EL (cell line): ENCODE measurements around the gene ACOT7.

Experiments used
- DNase-seq: peaks from one replicate; pipeline ENCODE4 v3.0.0-alpha.2; 2016

The ACOT7 gene

DNA sequence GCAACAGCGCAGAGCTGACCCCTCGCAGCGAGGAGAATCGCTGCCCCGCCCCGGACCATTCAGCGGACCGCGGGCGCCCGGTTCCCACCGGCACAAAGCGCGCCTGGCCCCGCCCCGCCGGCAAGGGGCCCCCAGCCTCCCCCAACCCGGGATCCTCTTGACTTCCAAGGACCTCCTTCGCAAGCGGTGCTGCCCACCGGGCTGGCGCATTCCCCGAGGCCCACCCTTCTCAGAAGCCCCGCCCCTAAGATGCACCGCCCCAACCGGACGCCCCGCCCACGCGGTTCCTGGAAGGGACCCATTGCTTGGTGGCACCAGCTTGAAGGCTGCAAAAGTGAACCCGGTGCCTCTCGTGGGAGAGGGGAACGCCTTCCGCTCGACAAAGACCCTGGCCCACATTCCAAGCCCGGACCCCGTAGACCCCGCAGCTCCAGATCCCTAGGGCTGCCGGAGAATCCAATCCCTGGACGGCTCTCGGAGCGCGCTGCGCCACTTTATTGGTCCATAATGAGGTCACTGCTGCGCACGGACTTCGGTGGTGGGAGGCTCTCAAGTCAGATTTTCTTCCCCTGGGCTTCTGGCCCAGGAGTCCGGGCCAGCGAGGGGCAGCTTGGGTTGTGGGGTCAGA, 147.6 kb downstream of the ACOT7 start:
- no peak for DNase-seq

GRCh38 chr1:6245086-6245868, 148.3 kb downstream of the ACOT7 start:
- DNase-seq: peak; percentile 79

GRCh38 chr1:6244401-6245049, 149.0 kb downstream of the ACOT7 start:
- no peak for DNase-seq

GRCh38 chr1:6243993-6244392, 149.6 kb downstream of the ACOT7 start, which contains the start of gene HES3:
Gene HES3, plus strand, starts transcription at chr1:6244179. Its CDS starts 187 bp downstream, at chr1:6244366.
- no peak for DNase-seq

DNA sequence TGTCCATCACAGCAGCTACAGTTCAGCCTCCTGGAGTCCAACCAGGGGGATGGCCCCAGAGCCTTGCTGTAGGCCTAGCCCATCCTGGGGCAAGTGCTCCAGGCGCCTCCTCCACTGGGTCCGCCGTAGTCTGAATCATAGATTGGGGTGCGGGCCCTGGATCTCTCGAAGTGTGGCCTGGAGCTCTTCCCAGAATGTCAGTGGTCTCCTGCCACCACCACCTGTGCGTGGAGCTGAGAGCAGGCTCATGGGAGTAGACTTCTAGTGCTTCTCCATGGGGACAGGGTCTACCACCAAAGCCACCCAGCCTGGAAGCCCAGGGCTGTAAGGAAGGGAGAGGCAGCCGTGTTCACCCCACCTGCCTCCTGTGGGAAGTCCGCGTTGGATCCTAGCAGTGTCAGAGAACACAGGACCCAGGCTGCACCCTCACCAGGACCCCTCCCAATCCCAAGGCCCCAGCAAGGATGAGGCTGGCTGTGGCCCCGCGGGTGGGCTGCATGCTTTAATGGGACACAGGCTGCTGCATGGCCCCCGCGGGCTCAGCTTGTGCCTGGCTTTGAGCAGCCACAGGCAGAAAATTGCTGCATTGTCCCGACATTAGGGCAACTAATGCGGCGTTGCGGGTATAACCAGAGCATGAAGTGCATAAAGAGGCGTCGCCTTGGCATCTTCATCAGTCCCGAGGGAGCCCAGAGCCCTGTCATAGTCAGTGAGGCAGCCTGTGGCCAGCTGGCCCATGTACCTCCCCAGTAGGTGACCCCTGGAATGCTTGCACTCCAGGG, 150.3 kb downstream of the ACOT7 start:
- DNase-seq: no peak

DNA sequence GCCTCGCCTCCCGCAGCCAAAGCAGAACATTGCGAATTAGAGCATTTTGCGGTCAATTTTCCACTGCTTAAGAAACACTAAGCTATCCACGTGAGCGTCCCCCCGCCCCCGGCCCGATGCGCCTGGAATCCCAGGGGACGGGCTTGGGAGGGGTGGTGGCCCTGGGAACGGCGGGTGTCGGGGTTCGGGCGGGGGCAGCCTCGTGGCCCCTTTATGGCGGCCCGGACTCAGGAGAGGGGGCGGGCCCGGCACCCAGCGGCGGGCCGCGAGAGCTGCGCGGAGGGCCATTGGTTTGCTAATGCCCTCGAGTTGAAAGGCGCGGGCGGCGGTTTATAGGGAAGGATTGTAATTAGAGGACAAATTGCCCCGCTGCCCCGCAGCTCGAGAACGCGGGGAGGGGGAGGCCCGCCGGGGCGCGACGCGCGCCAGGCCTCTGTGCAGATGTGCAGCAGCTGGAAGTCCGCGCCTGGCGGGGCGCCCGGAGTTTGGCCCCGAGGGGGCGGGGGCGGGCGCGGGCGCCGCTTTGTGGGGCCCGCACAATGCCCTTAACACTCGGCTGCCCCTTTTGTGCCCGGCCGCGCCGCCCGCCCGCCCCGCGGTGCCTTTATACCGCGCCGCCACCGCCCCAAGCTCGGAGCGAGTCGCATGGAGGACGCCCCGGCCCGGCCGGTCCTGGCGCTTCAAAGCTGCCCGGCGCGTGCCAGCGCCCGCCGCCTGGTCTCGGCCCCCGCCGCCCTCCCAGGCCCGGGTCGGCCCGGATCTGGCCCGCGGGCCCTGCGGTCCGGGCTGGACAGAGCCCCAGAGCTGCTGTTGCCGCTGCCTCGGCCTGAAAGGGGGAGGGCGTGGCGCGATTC, 151.5 kb downstream of the ACOT7 start:
- no peak for DNase-seq

- no peak for DNase-seq
Measured at GRCh38 chr1:6241107-6241886, 152.3 kb downstream of the ACOT7 start.

DNA sequence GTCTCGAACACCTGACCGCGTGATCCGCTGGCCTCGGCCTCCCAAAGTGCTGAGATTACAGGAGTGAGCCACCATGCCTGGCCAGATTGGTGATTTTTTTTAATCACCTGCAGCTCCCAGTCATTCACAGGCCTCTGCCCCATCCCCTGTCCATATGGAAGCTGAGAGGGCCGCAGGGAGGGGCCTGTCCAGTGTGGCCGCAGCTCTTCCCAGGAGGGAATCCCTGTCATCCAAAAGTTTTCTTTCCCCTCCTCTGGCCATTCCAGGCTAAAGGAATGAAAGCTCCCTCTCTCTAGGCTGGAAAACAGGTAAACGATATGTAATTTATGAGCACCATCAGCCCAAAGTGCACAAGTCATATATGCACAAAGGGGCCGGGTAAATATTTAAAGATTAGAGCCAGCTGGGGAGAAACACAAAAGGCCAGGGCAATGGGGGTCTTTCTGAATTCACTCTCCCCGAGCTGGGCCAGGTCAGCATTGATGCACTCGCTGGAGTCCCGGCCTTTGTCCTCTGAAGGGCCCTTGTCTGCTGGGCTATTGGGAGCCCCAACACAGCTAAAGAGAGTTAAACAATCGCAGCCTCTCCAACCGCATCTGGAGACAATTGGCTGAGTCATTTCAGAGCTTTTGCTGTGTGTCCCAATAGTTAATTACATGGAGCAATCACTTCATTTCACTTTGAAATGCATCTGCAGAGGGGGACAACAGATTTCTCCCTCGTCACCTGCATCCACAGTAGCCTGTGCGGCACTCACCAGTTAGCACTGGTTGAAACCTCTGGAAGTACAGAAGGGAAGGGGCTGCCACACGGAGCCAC, 153.4 kb downstream of the ACOT7 start:
- DNase-seq: peak; percentile 45

GRCh38 chr1:6239213-6239752, 154.3 kb downstream of the ACOT7 start:
- no peak for DNase-seq

DNA sequence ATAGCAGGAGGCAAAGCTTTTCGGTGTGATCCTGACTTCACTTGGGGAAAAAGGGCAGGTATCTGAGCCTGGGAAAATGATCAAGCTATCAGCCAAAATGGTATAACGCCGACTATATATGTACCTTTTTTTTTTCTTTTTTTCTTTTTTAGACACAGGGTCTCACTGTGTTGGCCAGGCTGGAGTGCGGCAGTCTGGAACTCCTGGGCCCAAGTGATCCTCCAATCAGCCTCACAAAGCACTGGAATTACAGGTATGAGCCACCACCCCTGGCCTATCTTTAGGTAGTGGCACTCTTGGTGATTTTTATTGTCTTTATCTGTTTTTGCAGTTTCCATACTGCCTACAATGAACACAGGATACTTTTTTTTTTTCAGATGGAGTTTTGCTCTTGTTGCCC, 156.5 kb downstream of the ACOT7 start:
- no peak for DNase-seq

DNA sequence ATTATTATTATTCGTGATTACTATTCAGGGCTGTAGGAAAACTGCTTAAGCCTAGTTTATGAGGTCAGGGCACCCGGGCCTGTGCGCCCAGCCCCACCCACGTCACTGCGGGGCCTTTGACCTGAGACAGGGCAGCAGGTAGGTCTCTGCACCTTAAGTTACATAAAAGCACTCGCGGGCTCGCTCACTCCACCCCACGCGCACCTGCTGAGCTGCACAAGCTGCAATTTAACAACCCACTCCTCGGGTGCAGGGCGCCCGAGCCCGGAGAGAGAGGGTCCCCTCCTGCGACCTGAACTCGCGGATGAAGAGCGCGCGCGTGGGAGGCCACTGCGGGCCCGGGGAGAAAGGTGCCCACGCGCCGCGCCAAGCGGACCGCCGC, 158.3 kb downstream of the ACOT7 start:
- no peak for DNase-seq

- no peak for DNase-seq
Measured at GRCh38 chr1:6234502-6235295, 158.9 kb downstream of the ACOT7 start.

GRCh38 chr1:6233376-6233775, 160.2 kb downstream of the ACOT7 start:
- no peak for DNase-seq

GRCh38 chr1:6225651-6226050, 167.9 kb downstream of the ACOT7 start:
- no peak for DNase-seq

- no peak for DNase-seq
Measured at GRCh38 chr1:6224718-6225117, 168.8 kb downstream of the ACOT7 start.

- no peak for DNase-seq
Measured at GRCh38 chr1:6223617-6224016, 169.9 kb downstream of the ACOT7 start.

GRCh38 chr1:6222636-6223035, 170.9 kb downstream of the ACOT7 start:
- DNase-seq: peak; percentile 47

- DNase-seq: no peak
Measured at GRCh38 chr1:6221210-6221784, 172.3 kb downstream of the ACOT7 start.

GRCh38 chr1:6220236-6220635, 173.3 kb downstream of the ACOT7 start:
- DNase-seq: no peak
